Stimulated activated CD8-positive, alpha-beta memory T cell treated with anti-CD3 and anti-CD28 coated beads, Interleukin-4, amount 100 ng/mL, for 48 hours (primary cell): ENCODE data around the gene PTCD3.

ENCODE experiments used
- DNase-seq: peaks from one replicate; pipeline ENCODE4 v3.0.0-alpha.2; 2020

The PTCD3 gene

GRCh38 chr2:86082756-86083155, 23.3 kb upstream of the PTCD3 start:
- no peak for DNase-seq

GRCh38 chr2:86087936-86088850, 17.8 kb upstream of the PTCD3 start:
- DNase-seq = no peak

- no peak for DNase-seq
These were observed 11.8 kb upstream of the PTCD3 start for GRCh38 chr2:86094229-86094628.

- DNase-seq = no peak
These were observed 8.7 kb upstream of the PTCD3 start for GRCh38 chr2:86097114-86097896.

GRCh38 chr2:86097913-86098312, 8.1 kb upstream of the PTCD3 start:
- no peak for DNase-seq

GRCh38 chr2:86102157-86102556, 3.9 kb upstream of the PTCD3 start:
- DNase-seq = no peak

GRCh38 chr2:86105252-86105968, 625 bp upstream of the PTCD3 start, which contains the start of gene POLR1A:
Gene POLR1A (minus strand): TSS chr2:86105886. CDS start chr2:86105776, 110 bp downstream.
- DNase-seq = peak; percentile 83

- DNase-seq = no peak
These were observed 996 bp downstream of the PTCD3 start for GRCh38 chr2:86107031-86107430.

GRCh38 chr2:86118130-86118529, 12.1 kb downstream of the PTCD3 start:
- no peak for DNase-seq

- no peak for DNase-seq
These were observed 17.4 kb downstream of the PTCD3 start for GRCh38 chr2:86123328-86123925.

- no peak for DNase-seq
These were observed 18.6 kb downstream of the PTCD3 start for GRCh38 chr2:86124683-86125082.

- no peak for DNase-seq
These were observed 28.7 kb downstream of the PTCD3 start for GRCh38 chr2:86134709-86135108.

GRCh38 chr2:86135653-86136052, 29.6 kb downstream of the PTCD3 start:
- DNase-seq = no peak

GRCh38 chr2:86136141-86136540, 30.1 kb downstream of the PTCD3 start:
- DNase-seq = no peak

GRCh38 chr2:86138736-86139625, 32.9 kb downstream of the PTCD3 start:
- DNase-seq = peak; percentile 42

- DNase-seq = no peak
These were observed 33.9 kb downstream of the PTCD3 start for GRCh38 chr2:86139981-86140380.

GRCh38 chr2:86140969-86141392, 34.9 kb downstream of the PTCD3 start:
- no peak for DNase-seq

- DNase-seq = no peak
These were observed 36.6 kb downstream of the PTCD3 start for GRCh38 chr2:86142436-86143257.

- no peak for DNase-seq
These were observed 37.3 kb downstream of the PTCD3 start for GRCh38 chr2:86143307-86143706.

GRCh38 chr2:86143926-86144685, 38.1 kb downstream of the PTCD3 start:
- DNase-seq = no peak
